KG1 (cell line): ENCODE measurements around the gene TOMM20.
"Not testable (repeated sequence)": the region's sequence is repeated elsewhere in the genome, so short reads cannot be mapped to it uniquely, and the experiment has no call there.

Experiments used
- DNase-seq: peaks from one replicate; lab custom pipeline; 2025; lab: John Stamatoyannopoulos, UW

TOMM20 gene

GRCh38 chr1:235078480-235079381 is 49.9 kb downstream of the TOMM20 start:
- no peak for DNase-seq

- no peak for DNase-seq
Observed at GRCh38 chr1:235077571-235078479, 50.8 kb downstream of the TOMM20 start.

GRCh38 chr1:235077163-235077540 is 51.5 kb downstream of the TOMM20 start:
- no peak for DNase-seq

GRCh38 chr1:235076504-235077162 is 52.0 kb downstream of the TOMM20 start:
- no peak for DNase-seq

GRCh38 chr1:235075777-235076308 is 52.8 kb downstream of the TOMM20 start:
- no peak for DNase-seq

GRCh38 chr1:235075048-235075776 is 53.4 kb downstream of the TOMM20 start:
- DNase-seq, result no peak

- no peak for DNase-seq
Observed at GRCh38 chr1:235074523-235075047, 54.1 kb downstream of the TOMM20 start.

- no peak for DNase-seq
Observed at GRCh38 chr1:235073968-235074522, 54.6 kb downstream of the TOMM20 start.

- no peak for DNase-seq
Observed at GRCh38 chr1:235073331-235073967, 55.2 kb downstream of the TOMM20 start.

- not testable (repeated sequence) for DNase-seq
Observed at GRCh38 chr1:235072577-235072976, 56.1 kb downstream of the TOMM20 start.

GRCh38 chr1:235072096-235072495 is 56.5 kb downstream of the TOMM20 start:
- no peak for DNase-seq

- DNase-seq, result no peak
Observed at GRCh38 chr1:235070819-235071218, 57.8 kb downstream of the TOMM20 start.

- DNase-seq, result no peak
Observed at GRCh38 chr1:235069577-235070563, 58.8 kb downstream of the TOMM20 start.

- no peak for DNase-seq
Observed at GRCh38 chr1:235069176-235069575, 59.5 kb downstream of the TOMM20 start.

- no peak for DNase-seq
Observed at GRCh38 chr1:235068158-235069121, 60.2 kb downstream of the TOMM20 start.

- no peak for DNase-seq
Observed at GRCh38 chr1:235067396-235068157, 61.1 kb downstream of the TOMM20 start.
